ENCODE results near the gene NUFIP2. TPM values are rescaled to one million over a fixed set of nuclear protein-coding genes. Genes with fewer than 3 reads are reported as not detected.

NUFIP2 gene
- total and polyA plus RNA-seq, 3 experiments from 2014 or later = 14.7 to 73.5 (median 71.4) TPM

DNA sequence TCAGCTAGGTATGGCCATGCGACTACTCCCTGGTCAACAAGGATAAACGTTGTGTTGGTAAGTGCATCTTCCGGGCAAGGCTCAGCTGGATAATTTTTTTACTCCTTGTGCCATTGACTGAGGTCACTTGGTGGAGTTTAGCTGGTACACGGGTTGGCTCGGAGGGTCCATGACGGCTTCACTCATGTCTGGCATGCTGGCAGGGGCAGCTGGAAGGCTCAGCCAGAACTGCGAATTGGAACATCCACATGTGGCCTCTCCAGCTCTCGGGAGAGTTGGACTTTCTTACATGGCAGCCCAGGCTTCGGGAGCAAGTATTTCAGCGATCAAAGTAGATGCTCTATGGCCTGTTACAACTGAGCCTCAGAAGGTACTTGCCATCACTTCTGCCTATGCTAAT is 78.8 kb downstream of the NUFIP2 start:
- ChIA-PET CTCF (interaction anchor here (0.9 to 10.1 kb wide), 3 partner anchors 68 to 250 kb away, joined by 3 to 159 read pairs (median 4); no protein-coding TSS in a partner anchor), POLR2A (no interaction called here)
- H3K36me3 ChIP-seq (ENCODE audit: insufficient read depth, low read length) = no peaks in the 10 kb centered on the region
- H3K36me3 Mint-ChIP-seq = no peaks in the 10 kb centered on the region
- no peak overlapping the region for H3K4me3 Mint-ChIP-seq
- no peaks in the 10 kb centered on the region for H3K9me3 Mint-ChIP-seq
- no peaks in the 10 kb centered on the region for H3K9me3 ChIP-seq (ENCODE audit: low read length)
- peaks cover 8 to 10% (median 9%) of the 10 kb centered on the region in 3 donors for H3K4me1 Mint-ChIP-seq
- peaks cover 4% of the 10 kb centered on the region for H3K4me1 ChIP-seq (ENCODE audit: insufficient read depth, low read length)
- H3K27me3 ChIP-seq (ENCODE audit: insufficient read depth, low read length, poor library complexity, severe bottlenecking) = no peaks in the 10 kb centered on the region
- no peak overlapping the region for H3K4me3 ChIP-seq (ENCODE audit: low read length)
- DNase-seq = no peak
- no peak overlapping the region for H3K27ac Mint-ChIP-seq
- H3K27me3 Mint-ChIP-seq = no peaks in the 10 kb centered on the region
- no peak overlapping the region for H3K27ac ChIP-seq (ENCODE audit: low read depth, low read length)

DNA sequence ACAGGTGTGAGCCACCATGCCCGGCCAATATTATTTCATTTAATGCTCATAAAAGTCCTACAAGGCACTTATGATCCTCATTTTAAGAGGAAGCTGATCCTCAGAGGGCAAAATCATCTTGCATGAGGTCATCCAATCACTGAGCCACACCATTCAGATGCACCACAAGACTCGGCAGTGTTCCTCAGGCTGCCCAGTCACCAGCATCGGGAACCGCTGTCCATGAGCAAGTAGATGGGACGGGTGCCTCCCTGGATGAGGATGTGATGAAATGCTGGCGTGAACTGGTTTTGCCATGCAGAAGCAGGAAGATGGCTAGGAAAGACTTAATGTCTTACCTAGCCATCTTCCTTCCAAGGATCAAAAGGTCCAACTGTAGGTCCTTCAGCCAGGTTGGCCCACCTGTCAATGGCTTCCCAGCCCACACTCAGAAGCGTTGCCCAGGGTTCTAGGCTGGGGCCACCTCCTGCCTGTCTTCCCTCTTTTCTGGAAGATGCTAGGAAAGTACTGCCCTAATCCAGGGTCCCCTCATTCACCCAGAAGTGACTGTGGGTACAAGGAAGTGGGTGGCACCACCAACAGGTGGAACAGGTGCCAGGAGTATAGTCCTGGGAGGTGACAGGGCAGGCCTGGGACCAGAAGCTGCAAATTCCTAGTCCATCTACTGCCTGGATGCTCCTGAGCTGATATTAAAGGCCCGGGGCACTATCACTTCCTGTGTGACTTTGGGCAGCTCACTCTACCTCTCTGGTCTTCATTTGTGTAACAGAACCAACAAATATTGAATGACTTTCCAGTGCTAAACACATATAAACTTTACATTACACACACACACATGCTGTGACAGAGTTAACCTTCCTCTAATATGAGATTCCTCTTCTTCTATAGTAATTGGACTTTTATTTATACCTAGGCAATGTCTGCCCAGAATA is 79.5 kb downstream of the NUFIP2 start:
- no peak overlapping the region for H3K27ac ChIP-seq (ENCODE audit: low read depth, low read length)
- POLR2A ChIA-PET = no interaction called here
- CTCF ChIA-PET = interaction anchor here (0.6 to 10.1 kb wide), 4 partner anchors 67 to 483 kb away, joined by 3 to 159 read pairs (median 4); no protein-coding TSS in a partner anchor
- Mint-ChIP-seq H3K9me3 (no peaks in the 10 kb centered on the region), H3K4me1 (peaks cover 5 to 6% (median 5%) of the 10 kb centered on the region in 3 donors), H3K4me3 (no peak overlapping the region), H3K27me3 (no peaks in the 10 kb centered on the region), H3K36me3 (no peaks in the 10 kb centered on the region), H3K27ac (no peak overlapping the region)
- no peak for DNase-seq
- H3K4me1 ChIP-seq (ENCODE audit: insufficient read depth, low read length) = no peaks in the 10 kb centered on the region
- no peaks in the 10 kb centered on the region for H3K9me3 ChIP-seq (ENCODE audit: low read length)
- no peak overlapping the region for H3K4me3 ChIP-seq (ENCODE audit: low read length)
- H3K27me3 ChIP-seq (ENCODE audit: insufficient read depth, low read length, poor library complexity, severe bottlenecking) = no peaks in the 10 kb centered on the region
- H3K36me3 ChIP-seq (ENCODE audit: insufficient read depth, low read length) = no peaks in the 10 kb centered on the region

DNA sequence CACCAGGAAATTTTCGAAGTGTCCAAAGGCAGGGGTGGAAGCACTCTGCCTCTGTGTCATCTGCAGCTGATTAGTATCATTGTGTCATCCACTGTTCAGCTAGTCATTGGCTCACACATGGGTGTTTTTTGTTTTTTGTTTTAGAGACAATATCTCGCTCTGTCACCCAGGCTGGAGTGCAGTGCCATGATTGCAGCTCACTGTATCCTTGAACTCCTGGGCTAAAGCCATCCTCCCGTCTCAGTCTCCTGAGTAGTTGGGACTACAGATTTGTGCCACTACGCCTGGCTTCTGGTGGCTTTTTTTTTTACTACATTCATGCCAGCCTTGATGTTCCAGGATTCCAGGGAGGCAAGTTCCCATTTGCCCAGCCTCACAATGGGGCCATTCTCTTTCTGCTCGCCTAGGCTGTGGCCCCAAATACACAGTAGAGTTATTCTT is 81.2 kb downstream of the NUFIP2 start:
- H3K4me1 ChIP-seq (ENCODE audit: insufficient read depth, low read length) = no peaks in the 10 kb centered on the region
- no peak overlapping the region for H3K4me3 Mint-ChIP-seq

DNA sequence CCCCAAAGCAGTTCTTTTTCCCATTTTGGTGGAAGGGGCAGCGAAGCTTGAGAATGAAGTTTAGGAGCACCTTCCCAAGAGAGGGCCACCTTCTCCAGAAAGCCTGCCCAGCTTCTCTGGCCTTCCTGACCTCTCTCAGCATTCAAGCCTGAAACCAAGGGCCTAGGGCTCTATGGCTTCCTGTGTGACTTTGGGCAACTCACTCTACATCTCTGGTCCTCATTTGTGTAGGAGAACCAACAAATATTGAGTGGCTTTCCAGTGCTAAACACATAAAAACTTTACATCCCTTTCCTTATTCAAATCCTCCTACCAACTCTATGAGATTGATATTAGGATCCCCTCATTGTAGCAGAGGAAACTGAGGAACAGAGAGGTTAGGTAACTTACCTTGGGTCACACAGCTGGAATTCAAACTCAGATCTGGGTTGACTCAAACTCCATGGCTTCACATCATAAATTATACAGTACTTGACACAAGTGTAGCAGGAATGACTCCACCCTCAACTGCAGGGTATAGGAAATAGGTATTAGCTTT is 81.8 kb downstream of the NUFIP2 start:
- Mint-ChIP-seq H3K4me3 (no peak overlapping the region), H3K27ac (no peak overlapping the region), H3K9me3 (no peaks in the 10 kb centered on the region), H3K27me3 (no peaks in the 10 kb centered on the region), H3K36me3 (no peaks in the 10 kb centered on the region), H3K4me1 (no peaks in the 10 kb centered on the region)
- Histone ChIP-seq H3K27me3 (ENCODE audit: insufficient read depth, low read length, poor library complexity, severe bottlenecking) (no peaks in the 10 kb centered on the region), H3K9me3 (ENCODE audit: low read length) (no peaks in the 10 kb centered on the region), H3K4me1 (ENCODE audit: insufficient read depth, low read length) (no peaks in the 10 kb centered on the region), H3K36me3 (ENCODE audit: insufficient read depth, low read length) (no peaks in the 10 kb centered on the region), H3K4me3 (ENCODE audit: low read length) (no peak overlapping the region), H3K27ac (ENCODE audit: low read depth, low read length) (no peak overlapping the region)
- ChIA-PET POLR2A (no interaction called here), CTCF (interaction anchor here (0.8 to 3.3 kb wide), 3 partner anchors 65 to 88 kb away, joined by 3 to 10 read pairs (median 3); no protein-coding TSS in a partner anchor)
- DNase-seq = no peak

More for the DNA sequence above, 81.2 kb downstream of the NUFIP2 start:
- H3K9me3 Mint-ChIP-seq = no peaks in the 10 kb centered on the region
- ChIA-PET POLR2A (no interaction called here), CTCF (interaction anchor here (0.8 to 3.3 kb wide), 3 partner anchors 65 to 88 kb away, joined by 3 to 10 read pairs (median 3); no protein-coding TSS in a partner anchor)
- no peak for DNase-seq
- H3K36me3 Mint-ChIP-seq = no peaks in the 10 kb centered on the region
- Histone ChIP-seq H3K4me3 (ENCODE audit: low read length) (no peak overlapping the region), H3K9me3 (ENCODE audit: low read length) (no peaks in the 10 kb centered on the region), H3K36me3 (ENCODE audit: insufficient read depth, low read length) (no peaks in the 10 kb centered on the region), H3K27me3 (ENCODE audit: insufficient read depth, low read length, poor library complexity, severe bottlenecking) (no peaks in the 10 kb centered on the region), H3K27ac (ENCODE audit: low read depth, low read length) (no peak overlapping the region)
- H3K27ac Mint-ChIP-seq = no peak overlapping the region
- no peaks in the 10 kb centered on the region for H3K4me1 Mint-ChIP-seq
- no peaks in the 10 kb centered on the region for H3K27me3 Mint-ChIP-seq

DNA sequence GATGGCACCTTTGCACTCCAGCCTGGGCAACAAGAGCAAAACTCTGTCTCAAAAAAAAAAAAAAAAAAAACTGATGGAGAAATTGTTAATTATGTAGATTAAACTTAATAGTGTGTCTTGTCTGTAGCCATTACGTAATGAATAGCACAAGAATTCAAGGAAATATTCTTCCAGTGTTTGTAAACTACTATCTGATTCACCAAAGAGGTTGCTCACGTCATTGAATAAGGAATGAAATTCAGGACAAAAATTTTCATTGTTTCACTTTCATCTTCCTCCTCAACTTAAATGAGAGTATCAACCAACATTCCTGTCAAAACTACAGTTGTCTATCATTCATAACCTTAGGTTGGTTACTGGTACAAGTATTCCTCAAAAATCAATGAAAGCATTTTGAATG is 83.1 kb downstream of the NUFIP2 start:
- H3K36me3 ChIP-seq (ENCODE audit: insufficient read depth, low read length) = no peaks in the 10 kb centered on the region
- H3K27me3 ChIP-seq (ENCODE audit: insufficient read depth, low read length, poor library complexity, severe bottlenecking) = no peaks in the 10 kb centered on the region
- DNase-seq = no peak
- Mint-ChIP-seq H3K27ac (no peak overlapping the region), H3K4me1 (no peaks in the 10 kb centered on the region), H3K36me3 (no peaks in the 10 kb centered on the region), H3K27me3 (no peaks in the 10 kb centered on the region), H3K9me3 (no peaks in the 10 kb centered on the region), H3K4me3 (no peak overlapping the region)
- CTCF ChIA-PET = interaction anchor here (3.0 to 3.3 kb wide), 2 partner anchors 8 to 87 kb away, joined by 10 to 12 read pairs; no protein-coding TSS in a partner anchor
- H3K4me1 ChIP-seq (ENCODE audit: insufficient read depth, low read length) = no peaks in the 10 kb centered on the region
- no peak overlapping the region for H3K4me3 ChIP-seq (ENCODE audit: low read length)
- POLR2A ChIA-PET = no interaction called here
- H3K9me3 ChIP-seq (ENCODE audit: low read length) = no peaks in the 10 kb centered on the region
- no peak overlapping the region for H3K27ac ChIP-seq (ENCODE audit: low read depth, low read length)

DNA sequence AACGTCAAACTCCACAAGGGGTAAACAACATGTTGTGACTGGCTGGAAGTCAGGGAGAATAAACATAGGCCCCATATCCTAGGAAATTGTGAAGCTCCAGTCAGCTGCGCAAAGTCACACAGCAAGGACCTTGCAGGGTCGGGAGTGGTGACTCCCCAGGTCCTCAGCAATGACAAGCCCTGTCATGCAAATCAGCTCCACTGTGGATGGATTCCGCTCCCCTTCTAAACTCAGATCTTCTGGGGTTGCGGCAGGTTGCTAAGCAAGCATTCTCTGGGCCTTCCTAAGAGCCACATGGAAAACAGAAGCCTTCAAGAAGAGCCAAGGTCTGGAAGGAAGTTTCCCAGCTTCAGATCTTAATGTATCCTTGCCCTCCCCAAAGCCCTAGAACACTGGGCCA is 84.9 kb downstream of the NUFIP2 start:
- Histone ChIP-seq H3K27me3 (ENCODE audit: insufficient read depth, low read length, poor library complexity, severe bottlenecking) (no peaks in the 10 kb centered on the region), H3K9me3 (ENCODE audit: low read length) (no peaks in the 10 kb centered on the region), H3K27ac (ENCODE audit: low read depth, low read length) (no peak overlapping the region), H3K4me1 (ENCODE audit: insufficient read depth, low read length) (no peaks in the 10 kb centered on the region), H3K36me3 (ENCODE audit: insufficient read depth, low read length) (no peaks in the 10 kb centered on the region), H3K4me3 (ENCODE audit: low read length) (no peak overlapping the region)
- Mint-ChIP-seq H3K36me3 (no peaks in the 10 kb centered on the region), H3K27me3 (peaks cover 5 to 8% of the 10 kb centered on the region in 2 donors), H3K4me1 (no peaks in the 10 kb centered on the region), H3K4me3 (no peak overlapping the region), H3K9me3 (no peaks in the 10 kb centered on the region), H3K27ac (no peak overlapping the region)
- no peak for DNase-seq
- ChIA-PET CTCF (interaction anchor here (0.8 to 3.0 kb wide), 3 partner anchors 10 to 575 kb away, joined by 3 to 12 read pairs (median 5); no protein-coding TSS in a partner anchor), POLR2A (no interaction called here)

DNA sequence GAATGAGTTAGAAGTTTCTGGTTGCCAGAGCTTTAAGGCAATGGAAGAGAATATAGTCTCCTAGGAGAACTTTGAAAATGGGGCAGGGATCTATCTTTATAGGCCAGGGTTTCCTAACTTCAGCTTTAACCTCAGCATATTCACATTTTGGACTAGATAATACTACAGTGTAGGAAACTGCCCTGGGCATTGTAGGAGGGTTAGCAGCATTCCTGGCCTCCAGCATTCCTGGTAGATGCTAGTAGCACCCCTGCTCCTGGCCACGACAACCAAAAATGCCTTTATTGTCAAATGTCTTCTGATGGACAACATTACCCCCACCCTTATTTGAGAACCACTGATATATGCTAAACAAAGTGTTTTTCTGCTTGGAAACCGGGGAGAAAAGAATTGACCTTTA is 86.0 kb downstream of the NUFIP2 start:
- Mint-ChIP-seq H3K9me3 (no peaks in the 10 kb centered on the region), H3K27me3 (peaks cover 5 to 11% of the 10 kb centered on the region in 2 donors), H3K4me1 (no peaks in the 10 kb centered on the region), H3K36me3 (no peaks in the 10 kb centered on the region), H3K4me3 (no peak overlapping the region), H3K27ac (no peak overlapping the region)
- Histone ChIP-seq H3K36me3 (ENCODE audit: insufficient read depth, low read length) (no peaks in the 10 kb centered on the region), H3K9me3 (ENCODE audit: low read length) (no peaks in the 10 kb centered on the region), H3K4me1 (ENCODE audit: insufficient read depth, low read length) (no peaks in the 10 kb centered on the region), H3K27ac (ENCODE audit: low read depth, low read length) (no peak overlapping the region), H3K4me3 (ENCODE audit: low read length) (no peak overlapping the region), H3K27me3 (ENCODE audit: insufficient read depth, low read length, poor library complexity, severe bottlenecking) (no peaks in the 10 kb centered on the region)
- POLR2A ChIA-PET = no interaction called here
- CTCF ChIA-PET = interaction anchor here (0.7 to 3.0 kb wide), 5 partner anchors 8 to 434 kb away, joined by 3 to 12 read pairs (median 5); no protein-coding TSS in a partner anchor
- no peak for DNase-seq
